ENCODE results near the gene CRLF3.
A peak's percentile ranks its signal among the peaks of the same experiment; 100 is the strongest.
"Not testable (repeated sequence)": the region's sequence is repeated elsewhere in the genome, so short reads cannot be mapped to it uniquely, and the experiment has no call there.

The CRLF3 gene

DNA sequence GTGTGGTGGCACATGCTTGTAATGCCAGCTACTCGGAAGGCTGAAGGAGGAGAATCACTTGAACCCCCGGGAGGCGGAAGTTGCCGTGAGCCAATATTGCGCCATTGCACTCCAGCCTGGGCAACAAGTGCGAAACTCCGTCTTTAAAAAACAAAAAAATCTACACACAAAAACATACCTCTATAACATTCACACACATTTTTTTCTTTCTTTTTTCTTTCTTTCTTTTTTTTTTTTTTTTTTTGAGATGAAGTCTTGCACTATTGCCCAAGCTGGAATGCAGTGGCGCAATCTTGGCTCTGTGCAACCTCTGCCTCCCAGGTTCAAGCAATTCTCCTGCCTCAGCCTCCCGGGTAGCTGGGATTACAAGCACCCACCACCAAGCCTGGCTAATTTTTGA lies 9.6 kb downstream of the CRLF3 start:
- not testable (repeated sequence) for DNase-seq

GRCh38 chr17:30814236-30814635 lies 10.3 kb downstream of the CRLF3 start:
- not testable (repeated sequence) for DNase-seq

DNA sequence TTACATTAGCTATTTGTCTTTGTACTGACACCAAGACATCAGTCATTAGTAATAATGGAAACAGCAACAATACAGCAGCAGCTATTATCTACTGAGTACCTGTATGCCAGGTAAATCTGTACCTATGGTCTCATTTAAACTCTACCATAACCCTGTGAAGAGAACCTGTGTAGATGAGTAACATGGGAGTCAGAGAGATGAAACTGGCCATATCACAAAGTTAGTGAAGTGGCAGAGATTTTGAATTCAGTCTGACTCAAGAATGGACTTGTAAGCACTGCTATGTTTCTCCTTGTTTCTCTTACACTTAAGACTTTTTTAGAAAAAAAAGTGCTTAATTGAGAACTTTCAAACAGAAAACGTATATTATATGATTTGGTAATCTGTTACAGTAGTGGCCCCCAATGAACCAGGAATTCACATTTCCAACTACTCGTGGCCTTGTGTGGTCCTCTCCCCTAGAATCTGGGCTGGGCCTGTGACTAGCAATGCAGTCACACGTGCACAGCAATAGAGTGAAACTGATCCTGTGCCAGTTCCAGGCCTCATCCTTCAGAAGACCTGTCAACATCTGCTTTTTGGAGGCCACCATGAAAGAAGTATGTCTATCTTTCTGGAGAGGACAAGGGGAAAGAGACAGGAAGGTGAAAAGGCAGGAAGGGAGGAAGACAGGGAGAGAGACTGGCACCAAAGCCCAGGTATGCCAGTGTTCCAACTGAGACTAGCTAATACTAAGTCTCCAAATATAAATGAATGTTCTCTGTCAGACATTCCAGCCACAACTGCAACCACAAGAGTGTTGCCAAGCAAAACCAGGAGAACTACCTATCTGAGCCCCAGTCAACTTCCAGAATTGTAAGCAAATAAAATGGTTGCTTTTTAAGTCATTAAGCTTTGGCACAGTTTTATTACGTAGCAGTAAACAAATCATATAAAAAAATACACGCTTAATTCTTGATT lies 12.0 kb downstream of the CRLF3 start:
- DNase-seq = peak; percentile 46

DNA sequence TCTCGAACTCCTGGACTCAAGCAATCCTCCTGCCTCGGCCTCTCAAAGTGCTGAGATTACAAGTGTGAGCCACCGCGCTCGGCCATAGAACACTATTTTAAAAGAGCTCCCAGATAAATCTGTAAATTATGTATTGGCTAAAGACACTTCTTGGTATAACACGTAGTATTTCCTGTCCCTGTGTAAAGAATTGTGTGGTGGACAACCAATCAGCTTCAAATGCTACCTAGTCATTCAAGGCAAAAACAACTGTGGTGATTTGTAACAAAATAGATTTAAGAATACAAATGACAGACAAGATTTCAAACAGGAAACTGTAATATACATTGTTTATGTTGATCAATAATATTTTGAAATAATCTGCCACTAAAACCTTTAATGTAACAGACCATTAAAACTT lies 14.6 kb downstream of the CRLF3 start:
- DNase-seq = no peak

GRCh38 chr17:30808785-30809286 lies 15.7 kb downstream of the CRLF3 start:
- no peak for DNase-seq

GRCh38 chr17:30807896-30808295 lies 16.6 kb downstream of the CRLF3 start:
- DNase-seq = no peak

DNA sequence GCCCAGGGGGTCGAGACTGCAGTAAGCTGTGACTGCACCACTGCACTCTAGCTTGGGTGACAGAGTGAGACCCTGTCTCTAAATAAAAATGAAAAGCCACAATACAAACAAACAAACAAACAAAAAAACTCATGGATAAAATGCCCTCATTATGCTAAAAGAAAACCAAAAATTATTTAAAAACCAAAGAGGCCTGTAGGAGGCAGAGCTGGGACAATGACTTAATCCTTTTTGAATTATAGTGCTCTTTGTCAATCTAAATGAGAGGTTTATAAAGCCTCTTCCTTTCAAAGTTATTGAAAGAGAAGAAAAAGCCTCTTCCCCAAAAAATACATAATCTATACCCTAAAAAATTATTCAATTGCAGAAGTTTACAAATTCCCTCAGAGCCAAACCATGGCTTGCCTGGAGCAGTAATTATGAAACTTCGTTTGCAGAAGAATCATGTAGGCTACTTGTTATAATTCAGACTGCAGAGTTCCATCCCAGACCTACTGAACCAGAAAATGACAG lies 18.5 kb downstream of the CRLF3 start:
- no peak for DNase-seq

GRCh38 chr17:30801671-30802070 lies 22.8 kb downstream of the CRLF3 start:
- no peak for DNase-seq

DNA sequence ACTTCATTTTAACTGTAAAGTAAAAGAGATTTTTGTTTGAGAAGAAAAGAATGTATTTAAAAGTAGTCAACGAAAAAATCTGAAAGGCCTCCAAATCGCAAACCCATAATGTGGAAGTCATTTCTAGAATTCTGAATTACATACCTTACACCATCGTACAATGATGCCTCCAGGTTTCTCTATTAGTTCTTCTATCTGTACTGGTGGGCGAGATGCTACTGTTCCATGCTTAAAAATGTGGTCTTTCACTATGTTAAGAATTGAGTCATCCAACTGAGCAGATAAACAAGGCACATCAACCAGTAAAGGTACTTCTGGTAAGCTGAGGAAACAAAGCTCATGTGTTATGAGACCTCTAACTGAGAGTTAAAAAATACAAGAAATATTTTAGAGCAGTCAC lies 28.5 kb downstream of the CRLF3 start:
- no peak for DNase-seq

DNA sequence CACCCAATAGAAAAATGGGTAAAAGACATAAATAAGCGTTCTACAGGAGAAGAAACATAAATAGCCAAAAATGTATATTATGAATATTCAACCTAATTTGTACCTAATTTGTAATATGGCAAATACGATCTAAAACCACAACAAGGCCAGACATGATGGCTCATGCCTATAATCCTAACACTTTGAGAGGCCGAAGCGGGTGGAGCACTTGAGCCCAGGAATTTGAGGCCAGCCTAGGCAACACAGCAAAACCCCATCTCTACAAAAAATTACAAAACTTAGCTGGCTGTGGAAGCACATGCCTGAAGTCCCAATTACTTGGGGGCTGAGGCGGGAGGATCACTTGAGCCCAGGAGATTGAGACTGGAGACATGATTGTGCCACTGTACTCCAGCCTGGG lies 30.1 kb downstream of the CRLF3 start:
- no peak for DNase-seq

GRCh38 chr17:30793282-30793977 lies 31.1 kb downstream of the CRLF3 start:
- no peak for DNase-seq

DNA sequence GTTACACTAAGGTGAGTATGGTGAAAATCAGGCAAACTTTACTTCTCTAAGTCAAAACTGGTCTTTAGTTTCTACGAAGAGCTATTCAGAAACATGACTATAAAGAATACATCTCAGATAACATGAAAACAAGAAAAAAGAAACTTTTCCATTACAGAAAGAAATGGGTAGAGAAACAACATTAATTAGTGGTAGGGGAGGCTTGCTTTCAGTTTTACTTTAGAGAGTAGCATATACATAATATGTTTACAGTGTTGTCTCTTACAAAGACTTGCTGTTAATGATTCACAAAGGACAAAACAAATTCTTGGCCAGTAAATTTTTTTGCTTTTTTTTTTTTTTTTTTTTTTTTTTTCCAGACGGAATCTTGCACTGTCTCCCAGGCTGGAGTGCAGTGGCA lies 34.2 kb downstream of the CRLF3 start:
- DNase-seq = no peak

- peak; percentile 72 for DNase-seq
Observed at GRCh38 chr17:30788918-30789317, 35.6 kb downstream of the CRLF3 start.

DNA sequence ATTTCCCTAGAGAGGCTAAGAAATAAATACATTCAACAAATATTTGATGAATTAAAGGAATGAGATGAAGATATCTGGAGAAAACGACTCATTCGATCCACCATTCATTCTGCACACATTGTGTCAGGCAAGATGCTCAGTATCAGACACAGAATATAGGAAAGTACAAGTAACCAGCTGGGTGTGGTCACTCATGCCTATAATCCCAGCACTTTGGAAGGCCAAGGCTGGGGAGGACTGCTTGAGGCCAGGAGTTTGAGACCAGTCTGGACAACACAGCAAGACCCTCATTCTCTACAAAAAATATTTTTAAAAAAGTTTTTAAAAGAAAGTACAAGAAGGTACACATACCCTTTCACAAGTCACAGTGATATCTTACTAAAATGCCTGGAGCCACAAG lies 42.3 kb downstream of the CRLF3 start:
- peak; percentile 13 for DNase-seq

GRCh38 chr17:30780343-30780742 lies 44.1 kb downstream of the CRLF3 start:
- DNase-seq = no peak

DNA sequence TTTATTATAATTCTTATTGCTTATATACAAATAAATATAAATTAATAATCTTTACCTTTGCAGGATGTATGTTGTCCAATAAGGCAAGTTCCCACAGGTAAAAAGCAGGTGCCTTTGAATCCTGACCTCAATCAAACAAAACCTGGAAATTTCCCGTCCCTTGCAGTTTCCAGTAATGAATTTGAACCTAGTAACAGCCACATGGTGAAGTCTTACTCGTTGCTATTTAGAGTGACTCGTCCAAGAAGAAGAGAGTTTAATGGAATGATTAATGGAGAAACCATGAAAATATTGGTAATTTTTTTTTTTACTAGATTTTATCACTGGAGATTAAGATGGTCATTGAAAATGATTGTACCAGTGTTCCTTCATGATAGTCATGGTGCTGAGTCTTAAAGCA lies 55.7 kb downstream of the CRLF3 start:
- DNase-seq = not testable (repeated sequence)

DNA sequence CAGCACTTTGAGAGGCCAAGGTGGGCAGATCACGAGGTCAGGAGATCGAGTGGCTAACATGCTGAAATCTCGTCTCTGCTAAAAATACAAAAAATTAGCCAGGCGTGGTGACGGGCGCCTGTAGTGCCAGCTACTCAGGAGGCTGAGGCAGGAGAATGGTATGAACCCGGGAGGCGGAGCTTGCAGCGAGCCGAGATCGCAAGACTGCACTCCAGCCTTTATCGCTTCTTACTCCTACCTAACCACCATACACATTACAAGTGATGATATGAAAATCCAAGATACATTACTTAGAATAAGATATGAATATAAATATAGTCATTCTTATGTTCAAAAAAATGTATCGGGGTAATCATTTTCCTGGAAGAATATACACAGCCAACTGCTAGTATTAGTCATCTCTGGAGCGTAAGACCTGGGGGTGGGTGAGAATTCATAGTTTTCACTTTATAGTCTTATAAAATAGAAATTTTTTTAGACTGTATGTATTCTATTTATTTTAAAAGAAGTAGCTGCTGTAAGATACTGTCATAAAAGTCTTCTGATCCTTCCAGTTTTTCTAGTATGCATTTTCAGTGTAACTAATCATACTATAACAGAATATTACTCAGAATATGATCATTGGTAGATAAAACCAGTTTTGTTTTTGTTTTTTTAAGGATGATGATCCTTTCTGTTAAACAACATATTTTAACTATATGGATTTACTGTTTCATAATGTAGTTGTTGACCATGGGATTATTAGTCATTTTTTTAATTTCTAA lies 56.7 kb downstream of the CRLF3 start:
- not testable (repeated sequence) for DNase-seq

DNA sequence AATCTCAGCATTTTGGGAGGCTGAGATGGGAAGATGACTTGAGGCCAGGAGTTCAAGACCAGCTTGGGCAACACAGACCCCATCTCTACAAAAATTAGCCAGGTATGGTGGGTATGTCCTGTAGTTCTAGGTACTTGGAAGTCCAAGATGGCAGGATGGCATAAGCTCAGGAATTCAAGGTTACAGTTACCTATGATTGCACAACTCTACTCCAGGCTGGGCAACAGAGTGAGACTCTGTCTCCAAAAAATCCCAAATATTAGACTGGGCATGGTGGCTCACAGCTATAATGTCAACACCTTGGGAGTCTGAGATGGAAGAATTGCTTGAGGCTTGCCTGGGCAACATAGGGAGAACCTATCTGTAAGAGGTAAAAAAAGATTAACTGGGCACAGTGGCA lies 63.4 kb downstream of the CRLF3 start:
- DNase-seq = no peak

DNA sequence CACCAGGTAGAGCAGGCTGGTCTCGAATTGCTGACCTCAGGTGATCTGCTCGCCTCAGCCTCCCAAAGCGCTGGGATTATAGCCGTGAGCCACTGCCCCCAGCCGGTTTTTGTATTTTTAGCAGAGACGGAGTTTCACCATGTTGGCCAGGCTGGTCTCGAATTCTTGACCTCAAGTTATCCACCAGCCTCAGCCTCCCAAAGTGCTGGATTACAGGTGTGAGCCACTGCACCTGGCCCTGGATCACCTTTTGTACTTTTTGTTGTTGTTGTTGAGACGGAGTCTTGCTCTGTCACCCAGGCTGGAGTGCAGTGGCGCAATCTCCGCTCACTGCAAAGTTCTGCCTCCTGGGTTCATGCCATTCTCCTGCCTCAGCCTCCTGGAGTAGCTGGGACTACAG lies 71.2 kb downstream of the CRLF3 start:
- DNase-seq = not testable (repeated sequence)

- DNase-seq = not testable (repeated sequence)
Observed at GRCh38 chr17:30750982-30751381, 73.5 kb downstream of the CRLF3 start.

DNA sequence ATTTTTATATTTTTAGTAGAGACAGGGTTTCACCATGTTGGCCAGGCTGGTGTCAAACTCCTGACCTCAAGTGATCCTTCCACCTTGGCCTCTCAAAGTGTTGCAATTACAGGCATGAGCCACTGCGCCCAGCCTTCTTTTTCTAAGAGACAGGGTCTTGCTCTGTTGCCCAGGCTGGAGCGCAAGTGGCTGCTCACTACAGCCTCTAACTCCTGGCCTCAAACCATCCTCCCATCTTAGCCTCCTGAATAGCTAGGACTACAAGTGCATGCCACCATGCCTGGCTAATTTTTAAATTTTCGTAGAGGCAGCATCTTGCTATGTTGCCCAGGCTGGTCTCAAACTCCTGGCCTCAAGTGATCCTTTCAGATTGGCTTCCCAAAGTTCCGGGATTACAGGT lies 76.9 kb downstream of the CRLF3 start:
- DNase-seq = not testable (repeated sequence)

DNA sequence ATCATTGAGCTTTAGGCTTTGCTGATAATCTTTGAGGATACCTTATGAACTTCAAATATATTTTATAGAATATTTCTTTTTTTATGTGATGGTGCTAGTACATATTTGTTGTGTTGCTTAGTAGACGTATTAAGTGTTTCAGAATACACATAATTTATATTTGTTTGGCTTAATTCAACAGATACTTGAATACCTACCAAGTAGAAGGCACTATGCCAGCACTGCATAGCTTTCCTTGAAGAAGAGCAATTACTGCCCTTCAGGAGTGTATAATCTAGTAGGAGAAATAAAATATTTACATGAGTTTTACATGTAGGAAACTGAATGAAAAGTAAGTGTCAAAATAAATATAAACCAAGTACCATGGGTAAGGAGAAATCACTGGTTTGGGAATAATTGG lies 81.8 kb downstream of the CRLF3 start:
- not testable (repeated sequence) for DNase-seq

- DNase-seq = not testable (repeated sequence)
Observed at GRCh38 chr17:30736371-30736770, 88.1 kb downstream of the CRLF3 start.

Measured in fibroblast of skin of abdomen (primary cell).